ENCODE measurements around the gene DNTTIP2.

- TF ChIP-seq CTCF (conservative IDR thresholded peaks at IDR 0.05; ENCODE audit: low read length) (no peak), EZH2phosphoT487 (IDR thresholded peaks at IDR 0.05; ENCODE audit: borderline replicate concordance, low read depth, low read length) (no peak)
Measured at GRCh38 chr1:93827128-93827527, 51.9 kb downstream of the DNTTIP2 start.
